Measurements from ENCODE around the gene STAT5A. TPM values are rescaled to one million over a fixed set of nuclear protein-coding genes. Genes with fewer than 3 reads are reported as not detected.

STAT5A gene
- total and polyA plus RNA-seq, 2 experiments from 2014 or later, result 2.3 to 18.1 TPM

DNA sequence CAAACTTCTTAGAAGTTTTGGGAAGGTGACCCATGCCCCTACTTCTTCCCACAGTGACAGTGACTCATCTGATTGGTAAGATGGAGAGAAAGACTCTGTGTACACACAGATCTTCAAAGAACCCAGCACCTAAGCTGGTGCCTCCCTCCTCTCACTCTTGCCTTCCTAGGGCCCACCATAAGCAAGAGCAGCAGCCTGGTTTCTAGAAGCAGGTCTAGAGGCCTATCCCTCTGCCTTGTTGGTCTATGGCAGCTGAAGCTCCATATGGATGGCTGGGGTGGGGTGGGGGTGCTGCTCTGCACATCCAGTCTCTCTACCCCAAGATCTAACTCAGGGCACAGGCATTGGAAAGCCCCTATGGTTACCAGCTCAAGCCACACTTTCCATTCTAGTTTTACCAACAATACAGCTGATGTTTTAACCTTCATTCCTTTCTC, 52.4 kb downstream of the STAT5A start (continued):
- TF ChIP-seq, protein P1, sequence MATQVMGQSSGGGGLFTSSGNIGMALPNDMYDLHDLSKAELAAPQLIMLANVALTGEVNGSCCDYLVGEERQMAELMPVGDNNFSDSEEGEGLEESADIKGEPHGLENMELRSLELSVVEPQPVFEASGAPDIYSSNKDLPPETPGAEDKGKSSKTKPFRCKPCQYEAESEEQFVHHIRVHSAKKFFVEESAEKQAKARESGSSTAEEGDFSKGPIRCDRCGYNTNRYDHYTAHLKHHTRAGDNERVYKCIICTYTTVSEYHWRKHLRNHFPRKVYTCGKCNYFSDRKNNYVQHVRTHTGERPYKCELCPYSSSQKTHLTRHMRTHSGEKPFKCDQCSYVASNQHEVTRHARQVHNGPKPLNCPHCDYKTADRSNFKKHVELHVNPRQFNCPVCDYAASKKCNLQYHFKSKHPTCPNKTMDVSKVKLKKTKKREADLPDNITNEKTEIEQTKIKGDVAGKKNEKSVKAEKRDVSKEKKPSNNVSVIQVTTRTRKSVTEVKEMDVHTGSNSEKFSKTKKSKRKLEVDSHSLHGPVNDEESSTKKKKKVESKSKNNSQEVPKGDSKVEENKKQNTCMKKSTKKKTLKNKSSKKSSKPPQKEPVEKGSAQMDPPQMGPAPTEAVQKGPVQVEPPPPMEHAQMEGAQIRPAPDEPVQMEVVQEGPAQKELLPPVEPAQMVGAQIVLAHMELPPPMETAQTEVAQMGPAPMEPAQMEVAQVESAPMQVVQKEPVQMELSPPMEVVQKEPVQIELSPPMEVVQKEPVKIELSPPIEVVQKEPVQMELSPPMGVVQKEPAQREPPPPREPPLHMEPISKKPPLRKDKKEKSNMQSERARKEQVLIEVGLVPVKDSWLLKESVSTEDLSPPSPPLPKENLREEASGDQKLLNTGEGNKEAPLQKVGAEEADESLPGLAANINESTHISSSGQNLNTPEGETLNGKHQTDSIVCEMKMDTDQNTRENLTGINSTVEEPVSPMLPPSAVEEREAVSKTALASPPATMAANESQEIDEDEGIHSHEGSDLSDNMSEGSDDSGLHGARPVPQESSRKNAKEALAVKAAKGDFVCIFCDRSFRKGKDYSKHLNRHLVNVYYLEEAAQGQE (IDR thresholded peaks at IDR 0.05; ENCODE audit: unreplicated experiment), result no peak
- TF ChIP-seq, protein P2, sequence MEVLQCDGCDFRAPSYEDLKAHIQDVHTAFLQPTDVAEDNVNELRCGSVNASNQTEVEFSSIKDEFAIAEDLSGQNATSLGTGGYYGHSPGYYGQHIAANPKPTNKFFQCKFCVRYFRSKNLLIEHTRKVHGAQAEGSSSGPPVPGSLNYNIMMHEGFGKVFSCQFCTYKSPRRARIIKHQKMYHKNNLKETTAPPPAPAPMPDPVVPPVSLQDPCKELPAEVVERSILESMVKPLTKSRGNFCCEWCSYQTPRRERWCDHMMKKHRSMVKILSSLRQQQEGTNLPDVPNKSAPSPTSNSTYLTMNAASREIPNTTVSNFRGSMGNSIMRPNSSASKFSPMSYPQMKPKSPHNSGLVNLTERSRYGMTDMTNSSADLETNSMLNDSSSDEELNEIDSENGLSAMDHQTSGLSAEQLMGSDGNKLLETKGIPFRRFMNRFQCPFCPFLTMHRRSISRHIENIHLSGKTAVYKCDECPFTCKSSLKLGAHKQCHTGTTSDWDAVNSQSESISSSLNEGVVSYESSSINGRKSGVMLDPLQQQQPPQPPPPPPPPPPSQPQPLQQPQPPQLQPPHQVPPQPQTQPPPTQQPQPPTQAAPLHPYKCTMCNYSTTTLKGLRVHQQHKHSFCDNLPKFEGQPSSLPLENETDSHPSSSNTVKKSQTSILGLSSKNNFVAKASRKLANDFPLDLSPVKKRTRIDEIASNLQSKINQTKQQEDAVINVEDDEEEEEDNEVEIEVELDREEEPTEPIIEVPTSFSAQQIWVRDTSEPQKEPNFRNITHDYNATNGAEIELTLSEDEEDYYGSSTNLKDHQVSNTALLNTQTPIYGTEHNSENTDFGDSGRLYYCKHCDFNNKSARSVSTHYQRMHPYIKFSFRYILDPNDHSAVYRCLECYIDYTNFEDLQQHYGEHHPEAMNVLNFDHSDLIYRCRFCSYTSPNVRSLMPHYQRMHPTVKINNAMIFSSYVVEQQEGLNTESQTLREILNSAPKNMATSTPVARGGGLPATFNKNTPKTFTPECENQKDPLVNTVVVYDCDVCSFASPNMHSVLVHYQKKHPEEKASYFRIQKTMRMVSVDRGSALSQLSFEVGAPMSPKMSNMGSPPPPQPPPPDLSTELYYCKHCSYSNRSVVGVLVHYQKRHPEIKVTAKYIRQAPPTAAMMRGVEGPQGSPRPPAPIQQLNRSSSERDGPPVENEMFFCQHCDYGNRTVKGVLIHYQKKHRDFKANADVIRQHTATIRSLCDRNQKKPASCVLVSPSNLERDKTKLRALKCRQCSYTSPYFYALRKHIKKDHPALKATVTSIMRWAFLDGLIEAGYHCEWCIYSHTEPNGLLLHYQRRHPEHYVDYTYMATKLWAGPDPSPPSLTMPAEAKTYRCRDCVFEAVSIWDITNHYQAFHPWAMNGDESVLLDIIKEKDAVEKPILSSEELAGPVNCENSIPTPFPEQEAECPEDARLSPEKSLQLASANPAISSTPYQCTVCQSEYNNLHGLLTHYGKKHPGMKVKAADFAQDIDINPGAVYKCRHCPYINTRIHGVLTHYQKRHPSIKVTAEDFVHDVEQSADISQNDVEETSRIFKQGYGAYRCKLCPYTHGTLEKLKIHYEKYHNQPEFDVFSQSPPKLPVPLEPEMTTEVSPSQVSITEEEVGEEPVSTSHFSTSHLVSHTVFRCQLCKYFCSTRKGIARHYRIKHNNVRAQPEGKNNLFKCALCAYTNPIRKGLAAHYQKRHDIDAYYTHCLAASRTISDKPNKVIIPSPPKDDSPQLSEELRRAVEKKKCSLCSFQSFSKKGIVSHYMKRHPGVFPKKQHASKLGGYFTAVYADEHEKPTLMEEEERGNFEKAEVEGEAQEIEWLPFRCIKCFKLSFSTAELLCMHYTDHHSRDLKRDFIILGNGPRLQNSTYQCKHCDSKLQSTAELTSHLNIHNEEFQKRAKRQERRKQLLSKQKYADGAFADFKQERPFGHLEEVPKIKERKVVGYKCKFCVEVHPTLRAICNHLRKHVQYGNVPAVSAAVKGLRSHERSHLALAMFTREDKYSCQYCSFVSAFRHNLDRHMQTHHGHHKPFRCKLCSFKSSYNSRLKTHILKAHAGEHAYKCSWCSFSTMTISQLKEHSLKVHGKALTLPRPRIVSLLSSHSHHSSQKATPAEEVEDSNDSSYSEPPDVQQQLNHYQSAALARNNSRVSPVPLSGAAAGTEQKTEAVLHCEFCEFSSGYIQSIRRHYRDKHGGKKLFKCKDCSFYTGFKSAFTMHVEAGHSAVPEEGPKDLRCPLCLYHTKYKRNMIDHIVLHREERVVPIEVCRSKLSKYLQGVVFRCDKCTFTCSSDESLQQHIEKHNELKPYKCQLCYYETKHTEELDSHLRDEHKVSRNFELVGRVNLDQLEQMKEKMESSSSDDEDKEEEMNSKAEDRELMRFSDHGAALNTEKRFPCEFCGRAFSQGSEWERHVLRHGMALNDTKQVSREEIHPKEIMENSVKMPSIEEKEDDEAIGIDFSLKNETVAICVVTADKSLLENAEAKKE (CRISPR knock-in tag; IDR thresholded peaks at IDR 0.05), result no peak
- TF ChIP-seq NANOG (IDR thresholded peaks at IDR 0.05; ENCODE audit: borderline replicate concordance) (no peak), EZH2 (IDR thresholded peaks at IDR 0.05; ENCODE audit: low read depth, unreplicated experiment) (no peak), POLR2AphosphoS5 (IDR thresholded peaks at IDR 0.05; ENCODE audit: low read depth) (no peak), CREB1 (CRISPR knock-in tag; IDR thresholded peaks at IDR 0.05; ENCODE audit: low read depth) (no peak)

Measured in GM23338 (cell line).